H1 (cell line): ENCODE measurements around the gene CELA2A. TPM values are rescaled to one million over a fixed set of nuclear protein-coding genes. Genes with fewer than 3 reads are reported as not detected.

Experiments
- CTCF ChIA-PET: fragments of 300-600 bp; sonication (Branson Sonifier 250); formaldehyde crosslinking; loops from one replicate; lab custom pipeline; 2021; ENCODE audit not compliant: partially characterized antibody; lab: Charles Lee
- POLR2A ChIA-PET: fragments of 300-600 bp; sonication (Branson Sonifier 250); formaldehyde crosslinking; loops from one replicate; lab custom pipeline; 2021; ENCODE audit warnings: inconsistent platforms; ENCODE audit not compliant: partially characterized antibody; lab: Charles Lee
- DNase-seq, 2 experiments: peaks; one replicate each; pipeline versions ENCODE4 v3.0.0 to v3.0.0-alpha.2; 2010 to 2022; ENCODE audit warnings: low spot score in 2 of 2, low read depth in 1 of 2, mixed read lengths in 1 of 2
- FAIRE-seq: peaks from 2 replicates; lab custom pipeline; 2011; peaks lifted over from hg19 to GRCh38; lab: Jason Lieb, UNC
- H2AFZ ChIP-seq: 2 replicates; pipeline ENCODE4 v1.8.1; 2012; ENCODE audit warnings: low read length, inconsistent platforms
- H2AK5ac ChIP-seq: 2 replicates; pipeline ENCODE4 v1.6.1; 2013; ENCODE audit warnings: low read depth, low read length
- H2BK120ac ChIP-seq: replicated peaks from 2 replicates; pipeline ENCODE3; 2013; ENCODE audit warnings: low read depth, low read length, inconsistent platforms
- H2BK12ac ChIP-seq: 2 replicates; pipeline ENCODE4 v1.6.1; 2013; ENCODE audit warnings: low read depth, low read length
- H2BK15ac ChIP-seq: 2 replicates; pipeline ENCODE4 v1.6.1; 2013; ENCODE audit warnings: low read length
- H2BK20ac ChIP-seq: 2 replicates; pipeline ENCODE4 v1.6.1; 2013; ENCODE audit warnings: low read length
- H2BK5ac ChIP-seq: 2 replicates; pipeline ENCODE4 v1.6.1; 2013; ENCODE audit warnings: low read depth, low read length
- H3K14ac ChIP-seq: 2 replicates; pipeline ENCODE4 v1.6.1; 2013; ENCODE audit warnings: inconsistent platforms; ENCODE audit not compliant: insufficient read length
- H3K18ac ChIP-seq: 2 replicates; pipeline ENCODE4 v1.6.1; 2013; ENCODE audit warnings: low read length; ENCODE audit errors: extremely low read depth
- H3K23ac ChIP-seq: 2 replicates; pipeline ENCODE4 v1.6.1; 2013; ENCODE audit warnings: inconsistent platforms; ENCODE audit not compliant: insufficient read length
- H3K23me2 ChIP-seq: 2 replicates; pipeline ENCODE4 v1.6.1; 2013; ENCODE audit warnings: low read depth, low read length
- H3K27ac ChIP-seq: 2 replicates; pipeline ENCODE4 v1.6.1; 2011; ENCODE audit warnings: low read depth, low read length, inconsistent platforms
- H3K27me3 ChIP-seq, 4 experiments: replicated peaks in 1 of 4; 1 replicate in 1 of 4; 2 replicates in 3 of 4; pipeline versions ENCODE4 v1.6.1 to v1.8.1; 2011 to 2013; ENCODE audit warnings: low read length in 3 of 4, mild to moderate bottlenecking in 3 of 4, inconsistent platforms in 2 of 4, mixed read lengths in 2 of 4, moderate library complexity in 1 of 4; ENCODE audit not compliant: control insufficient read depth in 3 of 4, insufficient read depth in 3 of 4; ENCODE audit errors: extremely low read depth in 1 of 4
- H3K36me3 ChIP-seq, 4 experiments: 2 replicates each; pipeline versions ENCODE4 v1.6.1 to v1.8.1; 2011 to 2013; ENCODE audit warnings: mild to moderate bottlenecking in 4 of 4, low read length in 3 of 4, moderate library complexity in 2 of 4, control low read depth in 1 of 4, inconsistent platforms in 1 of 4; ENCODE audit not compliant: insufficient read depth in 4 of 4, control insufficient read depth in 2 of 4
- H3K4ac ChIP-seq: replicated peaks from 2 replicates; pipeline ENCODE3; 2013; ENCODE audit warnings: low read length, low read depth, mixed read lengths, inconsistent platforms; ENCODE audit not compliant: insufficient read length
- H3K4me1 ChIP-seq, 4 experiments: replicated peaks in 1 of 4; 1 replicate in 1 of 4; 2 replicates in 3 of 4; pipeline versions ENCODE4 v1.6.1 to v1.8.1; 2011 to 2013; ENCODE audit warnings: low read length in 3 of 4, inconsistent platforms in 2 of 4, mixed read lengths in 1 of 4; ENCODE audit not compliant: insufficient read depth in 4 of 4, control insufficient read depth in 3 of 4
- H3K4me2 ChIP-seq, 2 experiments: 2 replicates each; pipeline versions ENCODE4 v1.6.1 to v1.8.1; 2011 to 2013; ENCODE audit warnings: low read depth in 2 of 2, low read length in 2 of 2, control low read depth in 1 of 2, inconsistent platforms in 1 of 2, mild to moderate bottlenecking in 1 of 2; ENCODE audit not compliant: insufficient read depth in 1 of 2
- H3K4me3 ChIP-seq, 4 experiments: fragments of 200-600, 300-600 bp in 1 of 4; sonication (generic), shearing (Covaris generic), sonication (Bioruptor Twin) in 1 of 4; 2 replicates each; pipeline versions ENCODE4 v1.5.1 to v1.8.1; 2011 to 2016; ENCODE audit warnings: low read length in 4 of 4, low read depth in 3 of 4, control low read depth in 2 of 4, inconsistent platforms in 2 of 4, mild to moderate bottlenecking in 2 of 4, mixed read lengths in 1 of 4, moderate library complexity in 1 of 4; ENCODE audit not compliant: insufficient read depth in 2 of 4; ENCODE audit errors: extremely low read depth in 1 of 4
- H3K56ac ChIP-seq: replicated peaks from 2 replicates; pipeline ENCODE3; 2013; ENCODE audit warnings: low read depth, mild to moderate bottlenecking, mixed read lengths, low read length, inconsistent platforms; ENCODE audit not compliant: insufficient read length
- H3K79me1 ChIP-seq: 2 replicates; pipeline ENCODE4 v1.6.1; 2013; ENCODE audit warnings: low read depth, low read length, control low read depth
- H3K79me2 ChIP-seq, 2 experiments: 2 replicates each; pipeline versions ENCODE4 v1.6.1 to v1.8.1; 2012 to 2013; ENCODE audit warnings: low read length in 2 of 2, mild to moderate bottlenecking in 2 of 2, inconsistent platforms in 1 of 2; ENCODE audit not compliant: insufficient read depth in 2 of 2, control insufficient read depth in 1 of 2
- H3K9ac ChIP-seq, 4 experiments: replicated peaks in 1 of 4; 1 replicate in 1 of 4; 2 replicates in 3 of 4; pipeline versions ENCODE4 v1.6.1 to v1.8.1; 2011 to 2013; ENCODE audit warnings: low read depth in 3 of 4, low read length in 3 of 4, control low read depth in 2 of 4, mild to moderate bottlenecking in 2 of 4, moderate library complexity in 2 of 4, inconsistent platforms in 1 of 4; ENCODE audit errors: extremely low read depth in 1 of 4
- H3K9me3 ChIP-seq, 2 experiments: 2 replicates each; pipeline versions ENCODE4 v1.6.1 to v1.8.1; 2012 to 2013; ENCODE audit warnings: mild to moderate bottlenecking in 2 of 2, moderate library complexity in 2 of 2, control low read depth in 1 of 2, inconsistent platforms in 1 of 2, low read depth in 1 of 2, low read length in 1 of 2, mixed read lengths in 1 of 2; ENCODE audit not compliant: insufficient read depth in 2 of 2
- H4K20me1 ChIP-seq, 2 experiments: replicated peaks in 1 of 2; 2 replicates each; pipeline versions ENCODE3 to v1.8.1; 2011 to 2013; ENCODE audit warnings: inconsistent platforms in 2 of 2, low read length in 2 of 2, mild to moderate bottlenecking in 1 of 2; ENCODE audit not compliant: insufficient read depth in 2 of 2, control insufficient read depth in 1 of 2
- H4K5ac ChIP-seq: 2 replicates; pipeline ENCODE4 v1.6.1; 2013; ENCODE audit warnings: low read length, low read depth, mixed read lengths, inconsistent platforms; ENCODE audit not compliant: insufficient read length
- H4K8ac ChIP-seq: 2 replicates; pipeline ENCODE4 v1.8.0; 2013; ENCODE audit warnings: mild to moderate bottlenecking, moderate library complexity, low read length, inconsistent platforms; ENCODE audit not compliant: insufficient read depth; ENCODE audit errors: extremely low read depth
- H4K91ac ChIP-seq: replicated peaks from 2 replicates; pipeline ENCODE3; 2013; ENCODE audit warnings: low read length, mixed read lengths, inconsistent platforms; ENCODE audit not compliant: insufficient read length
- ATF2 ChIP-seq: IDR thresholded peaks from 2 replicates; pipeline ENCODE4 v1.6.1; 2012; ENCODE audit warnings: low read length, inconsistent platforms
- BACH1 ChIP-seq: IDR thresholded peaks from 2 replicates; pipeline ENCODE4 v1.6.1; 2012; ENCODE audit warnings: low read length, improper control_type of control experiment
- HDAC2 ChIP-seq, 2 experiments: fragments of 300-600 bp in 1 of 2; sonication (generic) in 1 of 2; IDR thresholded peaks; 2 replicates each; pipeline ENCODE4 v1.6.1; 2011 to 2012; ENCODE audit warnings: low read depth in 2 of 2, low read length in 2 of 2, mild to moderate bottlenecking in 2 of 2, moderate library complexity in 2 of 2, borderline replicate concordance in 1 of 2, inconsistent platforms in 1 of 2
- JUND ChIP-seq: IDR thresholded peaks from 2 replicates; pipeline ENCODE4 v1.6.1; 2011; ENCODE audit warnings: mild to moderate bottlenecking, improper control_type of control experiment, low read length
- KDM1A ChIP-seq: fragments of 200-600, 300-600 bp; sonication (generic); IDR thresholded peaks from 2 replicates; pipeline ENCODE4 v1.7.1; 2016; ENCODE audit warnings: mild to moderate bottlenecking, low read length, borderline replicate concordance
- POLR2A ChIP-seq, 2 experiments: IDR thresholded peaks; 1 replicate in 1 of 2; 2 replicates in 1 of 2; pipeline ENCODE4 v1.6.1; 2011; ENCODE audit warnings: low read depth in 2 of 2, low read length in 2 of 2, mild to moderate bottlenecking in 2 of 2; ENCODE audit errors: control extremely low read depth in 1 of 2
- RFX5 ChIP-seq: IDR thresholded peaks from 2 replicates; pipeline ENCODE4 v1.6.1; 2011; ENCODE audit warnings: low read depth, low read length, improper control_type of control experiment, borderline replicate concordance
- SP2 ChIP-seq: IDR thresholded peaks from 2 replicates; pipeline ENCODE4 v1.6.1; 2012; ENCODE audit warnings: mild to moderate bottlenecking, low read length, inconsistent platforms
- SRF ChIP-seq: IDR thresholded peaks from 2 replicates; pipeline ENCODE4 v1.6.1; 2011; ENCODE audit warnings: mild to moderate bottlenecking, low read depth, low read length, moderate library complexity
- TAF1 ChIP-seq: IDR thresholded peaks from 2 replicates; pipeline ENCODE4 v1.6.1; 2011; ENCODE audit warnings: mild to moderate bottlenecking, low read depth, low read length
- USF2 ChIP-seq: IDR thresholded peaks from 2 replicates; pipeline ENCODE4 v1.6.1; 2011; ENCODE audit warnings: low read length, improper control_type of control experiment
- WGBS, 2 experiments: shearing (Covaris generic) in 1 of 2; methylation state at CpG; one replicate each; pipeline versions ENCODE4 v1.1.6 to v1.1.7; 2013 to 2015; ENCODE audit warnings: low lambda C conversion rate in 2 of 2, mixed read lengths in 2 of 2, inconsistent platforms in 1 of 2, low coverage in 1 of 2, missing lambda C conversion rate in 1 of 2; ENCODE audit not compliant: insufficient replicate concordance in 2 of 2, insufficient coverage in 1 of 2, insufficient read length in 1 of 2; ENCODE audit errors: extremely low coverage in 1 of 2, missing lambda C conversion rate in 1 of 2; 5-methylcytosine and 5-hydroxymethylcytosine counted together
- polyA plus RNA-seq, 7 experiments: library from polyadenylated mRNA; depleted of rRNA in 3 of 7; stranded (reverse) in 5 of 7; unstranded in 2 of 7; fragments of >200 nt in 5 of 7; fragments of 200-250 nt in 2 of 7; gene quantifications; 1 replicate in 5 of 7; 2 replicates in 1 of 7; 4 replicates in 1 of 7; pipeline versions ENCODE4 v1.2.1 to v1.2.3, GENCODE V29; 2011 to 2013; ENCODE audit warnings: missing spikeins in 2 of 7, mixed read lengths in 2 of 7
- total RNA-seq: library from RNA; stranded (reverse); fragmentation: NEBNext Ultra II Directional; extraction: Animal tissue kit (Norgen Biotek cat#: 25700); gene quantifications from 2 replicates; pipeline ENCODE4 v1.2.1, GENCODE V29; 2021

Gene CELA2A
- total and polyA plus RNA-seq, 2 of the 8 experiments (the other 6 are each of a cell fraction or from before 2014, with no cell fraction given) = not detected

GRCh38 chr1:15442759-15443158 lies 13.8 kb upstream of the CELA2A start:
- WGBS, 2 experiments = 86% methylated on average over 5 of the region's 5 CpGs; no CpG with 5 or more reads in 1 of the 2 experiments
- Histone ChIP-seq H4K91ac (no peak overlapping the region), H3K4me1 (no peaks in the 10 kb centered on the region), H4K5ac (no peak overlapping the region), H3K23ac (no peak overlapping the region), H3K14ac (no peak overlapping the region), H4K8ac (no peak overlapping the region), H2BK120ac (no peak overlapping the region), H3K4me2 (no peak overlapping the region), H3K79me2 (no peaks in the 10 kb centered on the region), H2BK12ac (no peak overlapping the region), H4K20me1 (no peaks in the 10 kb centered on the region), H2BK5ac (no peak overlapping the region), H3K27ac (no peak overlapping the region), H3K23me2 (no peaks in the 10 kb centered on the region; the same call in 1 of the 2 replicates), H2BK20ac (no peak overlapping the region), H2AK5ac (no peak overlapping the region), H3K4ac (no peak overlapping the region), H3K18ac (no peak overlapping the region), H2BK15ac (no peak overlapping the region), H2AFZ (no peak overlapping the region), H3K36me3 (no peaks in the 10 kb centered on the region), H3K27me3 (no peaks in the 10 kb centered on the region), H3K56ac (no peak overlapping the region), H3K79me1 (no peaks in the 10 kb centered on the region), H3K4me3 (no peak overlapping the region), H3K9ac (no peak overlapping the region), H3K9me3 (no peaks in the 10 kb centered on the region)
- POLR2A ChIA-PET = no interaction called here
- TF ChIP-seq USF2 (no peak), BACH1 (no peak), HDAC2 (IDR thresholded peaks at IDR 0.05; ENCODE audit: borderline replicate concordance in 1 of 2, low read depth in 2 of 2, low read length in 2 of 2) (no peak), RFX5 (no peak), ATF2 (no peak), SRF (no peak), SP2 (no peak), POLR2A (IDR thresholded peaks at IDR 0.05; ENCODE audit: control extremely low read depth in 1 of 2, low read depth in 2 of 2, low read length in 2 of 2) (no peak), KDM1A (no peak), JUND (no peak), TAF1 (no peak)
- CTCF ChIA-PET = interaction anchor here (1.3 kb wide), 2 partner anchors 11 to 48 kb away, joined by 3 to 5 read pairs; no protein-coding TSS in a partner anchor
- no peak for FAIRE-seq
- no peak for DNase-seq
